Activated naive CD4-positive, alpha-beta T cell treated with Interleukin-2 at 50 U/mL for 16 hours (primary cell): ENCODE data around the gene SMIM10.
"Not testable (repeated sequence)": the region's sequence is repeated elsewhere in the genome, so short reads cannot be mapped to it uniquely, and the experiment has no call there.

ENCODE experiments used
- DNase-seq: peaks from one replicate; pipeline ENCODE4 v3.0.0-alpha.2; 2020

The SMIM10 gene

DNA sequence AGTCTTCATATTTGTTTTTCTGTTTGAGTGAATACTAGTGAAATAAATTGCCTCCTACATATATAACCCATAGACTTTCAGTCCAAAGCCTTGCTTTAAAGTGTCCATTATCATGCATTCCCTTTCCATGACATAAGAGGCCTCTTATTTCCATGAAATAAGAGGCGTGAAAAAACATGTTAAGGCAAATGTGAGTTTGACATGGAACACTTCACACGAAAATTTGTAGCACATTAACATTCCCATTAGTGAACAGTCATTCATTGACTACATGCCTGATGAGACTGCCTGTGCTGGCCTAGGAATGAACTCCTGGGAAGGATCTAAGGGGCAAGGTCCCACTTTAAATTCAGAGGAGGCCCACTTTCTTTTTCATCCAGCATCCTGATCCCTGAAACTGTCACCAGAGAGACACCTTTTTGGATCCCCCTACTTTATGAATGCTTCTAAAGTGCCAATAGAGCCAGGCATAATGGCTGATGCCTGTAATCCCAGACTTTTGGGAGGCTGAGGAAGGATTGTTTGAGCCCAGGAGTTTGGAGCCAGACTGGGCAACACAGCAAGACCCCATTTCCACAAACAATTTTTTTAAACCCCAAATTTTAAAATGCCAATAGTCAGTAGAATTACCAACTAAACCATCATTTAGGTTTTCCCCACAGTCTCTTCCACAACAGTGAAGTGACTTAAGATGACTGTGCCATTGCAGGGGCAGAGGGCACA lies 24.9 kb downstream of the SMIM10 start:
- DNase-seq, result no peak

GRCh38 chrX:135019890-135020289 lies 29.1 kb downstream of the SMIM10 start:
- DNase-seq, result not testable (repeated sequence)

- not testable (repeated sequence) for DNase-seq
These were observed 33.0 kb downstream of the SMIM10 start for GRCh38 chrX:135023791-135024190.

GRCh38 chrX:135024526-135024925 lies 33.7 kb downstream of the SMIM10 start:
- no peak for DNase-seq

DNA sequence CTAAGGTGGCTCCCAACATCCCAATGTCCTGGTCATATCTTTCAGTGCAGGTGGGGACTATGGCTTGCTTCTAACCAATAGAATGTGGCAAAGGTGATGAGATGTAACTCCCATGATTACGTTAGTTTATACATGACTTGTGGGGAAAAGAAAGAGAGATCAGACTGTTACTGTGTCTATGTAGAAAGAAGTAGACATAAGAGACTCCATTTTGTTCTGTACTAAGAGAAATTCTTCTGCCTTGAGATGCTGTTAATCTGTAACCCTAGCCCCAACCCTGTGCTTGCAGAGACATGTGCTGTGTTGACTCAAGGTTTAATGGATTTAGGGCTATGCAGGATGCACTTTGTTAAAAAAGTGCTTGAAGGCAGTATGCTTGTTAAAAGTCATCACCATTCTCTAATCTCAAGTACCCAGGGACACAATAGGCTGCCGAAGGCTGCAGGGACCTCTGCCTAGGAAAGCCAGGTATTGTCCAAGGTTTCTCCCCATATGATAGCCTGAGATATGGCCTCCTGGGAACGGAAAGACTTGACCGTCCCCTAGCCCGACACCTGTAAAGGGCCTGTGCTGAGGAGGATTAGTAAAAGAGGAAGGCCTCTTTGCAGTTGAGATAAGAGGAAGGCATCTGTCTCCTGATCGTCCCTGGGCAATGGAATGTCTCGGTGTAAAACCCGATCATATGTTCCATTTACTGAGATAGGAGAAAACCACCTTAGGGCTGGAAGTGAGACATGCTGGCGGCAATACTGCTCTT lies 39.6 kb downstream of the SMIM10 start:
- not testable (repeated sequence) for DNase-seq

GRCh38 chrX:135041149-135042123 lies 50.6 kb downstream of the SMIM10 start:
- DNase-seq, result not testable (repeated sequence)
